D721Med (cell line): ENCODE data around the gene KLF15.

Experiments
- DNase-seq: peaks from one replicate; pipeline ENCODE4 v3.0.0; 2011; ENCODE audit warnings: low spot score; ENCODE audit not compliant: insufficient read length
- FAIRE-seq: peaks from 2 replicates; lab custom pipeline; 2011; peaks lifted over from hg19 to GRCh38; lab: Jason Lieb, UNC
- CTCF ChIP-seq: IDR thresholded peaks from 2 replicates; pipeline ENCODE4 v1.5.1; 2012; ENCODE audit warnings: mild to moderate bottlenecking, control low read depth; ENCODE audit not compliant: insufficient read depth; ENCODE audit errors: missing control alignments

The KLF15 gene

DNA sequence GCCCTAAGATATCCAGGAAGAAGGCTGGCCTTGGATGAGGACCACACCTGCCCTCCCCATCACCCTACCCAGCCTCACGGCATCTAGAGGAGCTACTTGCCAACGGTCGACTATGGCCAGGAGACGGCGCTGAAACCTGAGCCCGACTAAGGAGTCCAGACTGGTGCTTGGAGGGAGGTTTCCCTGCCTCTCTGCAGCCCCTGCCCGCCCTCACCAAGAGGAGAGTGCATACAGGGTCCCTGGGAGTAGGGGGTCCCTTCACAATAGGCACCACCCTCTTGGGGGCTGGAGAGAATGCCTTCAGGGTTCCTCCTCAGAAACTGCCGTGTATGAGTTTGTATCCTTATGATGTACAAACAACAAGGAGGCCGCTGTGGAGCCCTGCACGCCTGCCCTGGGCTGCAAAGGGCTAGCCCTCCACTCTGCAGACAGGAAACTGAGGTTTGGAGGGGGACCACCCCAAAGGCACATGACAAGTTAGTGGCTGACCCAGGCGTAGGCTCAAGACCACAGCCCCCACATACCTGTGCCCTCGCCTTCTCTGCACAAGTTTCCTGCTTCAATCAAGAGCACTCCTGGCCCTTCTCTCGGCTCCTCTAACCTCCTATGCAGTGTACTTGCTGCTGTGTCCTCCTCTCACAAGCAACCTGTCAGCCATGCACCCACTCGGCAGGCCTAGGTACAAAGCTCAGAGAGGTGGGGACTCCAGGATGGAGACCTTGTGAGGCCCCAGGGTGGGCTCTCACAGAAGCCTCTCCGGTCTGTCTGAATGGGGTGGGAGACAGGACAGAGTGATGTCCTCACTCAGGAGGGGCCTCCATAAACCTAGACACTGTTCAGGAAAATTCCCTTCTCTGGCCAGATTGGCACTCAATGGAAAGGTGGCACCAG is 7.4 kb downstream of the KLF15 start:
- no peak for FAIRE-seq

GRCh38 chr3:126349071-126349470 is 8.1 kb downstream of the KLF15 start:
- no peak for TF ChIP-seq CTCF
- FAIRE-seq (no peak), DNase-seq (no peak)

More for the DNA sequence above, 7.4 kb downstream of the KLF15 start:
- DNase-seq = no peak
- no peak for TF ChIP-seq CTCF

DNA sequence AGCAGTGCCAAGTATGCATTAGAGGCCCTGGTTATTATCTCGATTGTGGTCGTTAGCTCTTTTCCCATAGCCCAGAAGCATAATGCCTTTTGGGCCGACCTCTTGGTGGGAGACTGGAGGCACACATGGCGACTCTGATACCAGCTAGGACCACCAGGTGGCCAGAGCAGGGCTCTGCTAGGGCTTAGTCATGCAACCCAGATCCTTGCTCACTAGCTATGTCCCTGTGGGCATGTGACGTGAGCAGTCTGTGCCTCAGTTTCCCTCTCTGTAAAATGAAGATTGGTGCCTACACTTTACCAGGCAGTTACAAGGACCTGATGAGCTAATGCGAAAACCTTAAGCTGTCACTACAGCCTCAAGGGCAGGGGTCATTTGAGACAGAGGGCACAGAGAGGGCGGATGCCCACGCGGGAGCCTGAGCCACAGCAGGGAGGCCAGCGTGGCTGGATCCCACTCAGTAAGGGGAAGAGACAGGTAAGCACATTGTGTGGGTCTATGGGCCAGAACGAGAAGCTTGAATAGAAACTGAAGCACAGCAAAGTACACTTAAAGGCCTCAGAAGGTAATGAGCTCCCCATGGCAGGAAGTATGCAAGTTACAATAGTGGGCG is 8.8 kb downstream of the KLF15 start:
- TF ChIP-seq CTCF = no peak
- DNase-seq (no peak), FAIRE-seq (no peak)

GRCh38 chr3:126347543-126348161 is 9.6 kb downstream of the KLF15 start:
- TF ChIP-seq CTCF = no peak
- DNase-seq (no peak), FAIRE-seq (no peak)

DNA sequence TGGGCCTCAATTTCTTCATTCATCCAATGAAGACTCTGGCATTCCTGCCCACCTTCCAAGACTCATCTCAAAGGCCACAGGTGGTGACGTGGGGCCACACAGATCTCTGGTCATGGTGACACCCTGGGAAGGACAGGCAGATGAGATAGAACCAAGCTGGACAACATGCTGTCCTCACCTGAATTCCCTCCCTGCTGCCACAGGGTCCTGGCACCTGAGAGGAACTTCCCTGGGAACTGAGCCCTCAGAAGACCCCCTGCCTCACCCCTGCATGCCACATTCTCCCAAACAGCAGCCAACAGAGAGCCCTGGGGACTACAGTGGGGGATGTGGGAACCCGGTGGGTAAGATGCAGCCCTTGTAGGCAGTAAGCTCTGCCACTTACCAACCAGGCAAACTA is 10.7 kb downstream of the KLF15 start:
- DNase-seq = no peak
- no peak for FAIRE-seq
- no peak for TF ChIP-seq CTCF

DNA sequence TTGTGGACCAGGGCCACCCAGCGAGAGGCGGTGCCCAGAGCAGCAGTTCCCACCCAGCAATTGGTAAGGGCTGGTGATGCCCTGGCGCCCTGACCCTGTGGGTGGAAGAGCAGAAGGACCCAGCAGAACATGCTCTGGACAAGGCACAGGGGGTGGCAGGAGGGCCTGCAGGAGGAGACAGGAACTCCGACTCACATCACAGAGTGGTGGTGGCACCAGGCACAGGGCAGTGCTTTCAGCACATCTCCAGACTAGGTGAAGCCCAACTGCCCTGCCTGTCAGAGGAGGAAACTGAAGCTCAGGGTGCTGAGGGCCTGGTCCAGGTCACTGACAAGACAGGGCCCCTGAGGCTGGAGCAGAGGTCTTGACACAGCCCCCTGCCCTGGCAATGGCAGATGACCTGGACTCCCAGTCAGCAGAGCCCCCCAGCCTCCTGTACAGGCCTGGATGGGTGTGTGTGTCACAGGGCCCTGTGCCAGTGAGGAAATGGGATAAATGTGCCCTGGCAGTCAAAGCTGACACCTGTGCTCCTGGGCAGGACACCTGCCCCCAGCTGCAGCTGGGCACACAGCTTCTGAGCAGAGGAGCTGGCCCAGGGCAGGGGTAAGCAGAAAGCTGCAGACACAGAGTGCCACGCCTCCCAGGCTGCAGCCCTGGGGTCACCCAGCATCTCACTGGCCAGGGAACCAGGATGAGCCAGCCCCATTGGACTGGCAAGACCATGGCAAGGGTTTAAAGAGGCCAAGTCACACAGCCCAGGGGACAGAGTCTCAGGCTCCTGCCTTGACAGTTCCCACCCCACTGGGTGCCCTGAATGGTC is 11.4 kb downstream of the KLF15 start:
- DNase-seq (no peak), FAIRE-seq (no peak)
- no peak for TF ChIP-seq CTCF
